ENCODE data around the gene SZT2.
"Not testable (repeated sequence)": the region's sequence is repeated elsewhere in the genome, so short reads cannot be mapped to it uniquely, and the experiment has no call there.

The SZT2 gene

DNA sequence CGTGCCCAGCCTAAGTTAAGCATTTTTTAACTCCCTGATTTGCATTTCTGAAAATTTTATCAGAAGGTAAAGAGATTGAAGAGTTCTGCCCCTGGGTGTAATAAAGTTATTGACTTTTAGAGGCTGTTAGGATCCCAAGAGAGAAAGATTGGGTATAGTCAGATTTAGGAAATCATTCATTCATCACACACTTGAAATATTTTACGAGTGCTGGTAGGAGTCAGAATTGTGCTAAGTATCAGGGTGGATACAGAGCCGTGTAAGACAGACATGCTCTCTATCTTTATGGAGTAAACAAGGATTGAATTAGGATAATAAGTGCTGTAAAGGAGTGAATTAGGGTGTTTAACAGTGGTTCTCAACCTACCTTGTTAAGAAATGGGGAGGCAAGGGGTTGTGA is 3.0 kb downstream of the SZT2 start:
- DNase-seq = no peak

- DNase-seq = no peak
These were observed 5.8 kb downstream of the SZT2 start for GRCh38 chr1:43395523-43395922.

- no peak for DNase-seq
These were observed 6.4 kb downstream of the SZT2 start for GRCh38 chr1:43396059-43396458.

GRCh38 chr1:43398227-43398626 is 8.5 kb downstream of the SZT2 start:
- no peak for DNase-seq

GRCh38 chr1:43400441-43400840 is 10.7 kb downstream of the SZT2 start:
- not testable (repeated sequence) for DNase-seq

DNA sequence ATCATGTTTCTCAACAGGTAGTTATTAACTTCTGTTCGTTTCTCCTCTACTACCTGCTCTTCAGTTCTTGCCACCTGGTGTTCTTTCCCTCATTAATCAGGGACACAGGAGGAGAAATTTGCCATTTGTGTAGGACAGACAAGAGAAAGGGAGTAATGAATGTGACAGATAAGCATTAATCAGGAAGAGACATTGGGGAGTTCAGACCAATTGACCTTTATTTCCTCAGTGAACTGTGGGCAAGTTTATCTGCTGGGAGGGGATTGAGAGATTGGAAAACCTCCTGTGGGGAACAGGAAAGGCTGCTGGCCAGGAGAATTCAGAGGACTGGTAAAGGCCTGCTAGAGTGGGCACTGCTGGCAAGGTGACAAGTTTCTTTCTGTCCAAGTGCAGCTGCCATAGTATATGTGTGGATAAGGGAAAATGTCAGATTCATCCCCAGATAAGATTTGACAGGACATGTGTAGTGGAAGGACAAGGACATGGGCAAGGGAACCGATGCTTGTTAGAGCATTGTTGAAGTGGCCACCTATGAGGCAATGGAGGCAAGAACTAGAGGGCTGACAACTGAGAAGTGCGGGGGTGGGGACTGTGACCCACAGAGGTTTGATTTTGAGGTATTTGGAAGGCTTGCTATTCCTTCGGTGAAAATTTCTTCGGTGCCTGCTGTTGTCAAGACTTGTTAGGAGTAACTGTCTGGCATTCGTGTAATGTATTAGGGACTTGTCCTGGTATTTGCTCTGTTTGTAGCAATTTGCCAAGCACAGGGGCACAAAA is 12.6 kb downstream of the SZT2 start:
- no peak for DNase-seq

DNA sequence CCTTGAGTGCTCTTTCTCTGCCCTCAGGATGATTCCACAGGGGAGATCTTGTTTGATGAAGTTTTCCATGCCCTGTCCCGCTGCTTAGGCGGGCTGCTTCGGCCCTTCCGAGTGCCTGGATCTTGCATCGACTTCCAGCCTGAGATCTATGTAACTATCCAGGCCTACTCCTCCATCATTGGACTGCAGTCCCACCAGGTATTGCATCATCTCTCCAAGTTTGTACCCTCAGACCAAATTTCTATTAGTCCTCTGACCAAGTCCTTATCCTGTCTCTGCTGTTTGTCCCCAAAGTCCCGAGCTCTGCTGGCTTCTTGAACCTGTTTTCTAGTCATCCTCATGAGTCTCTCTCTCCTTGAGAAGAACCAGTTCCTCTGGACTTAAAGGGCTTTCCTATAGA is 14.7 kb downstream of the SZT2 start:
- no peak for DNase-seq

- no peak for DNase-seq
These were observed 15.6 kb downstream of the SZT2 start for GRCh38 chr1:43405219-43405875.

GRCh38 chr1:43405876-43406234 is 16.2 kb downstream of the SZT2 start:
- no peak for DNase-seq

- no peak for DNase-seq
These were observed 20.9 kb downstream of the SZT2 start for GRCh38 chr1:43410571-43410970.

DNA sequence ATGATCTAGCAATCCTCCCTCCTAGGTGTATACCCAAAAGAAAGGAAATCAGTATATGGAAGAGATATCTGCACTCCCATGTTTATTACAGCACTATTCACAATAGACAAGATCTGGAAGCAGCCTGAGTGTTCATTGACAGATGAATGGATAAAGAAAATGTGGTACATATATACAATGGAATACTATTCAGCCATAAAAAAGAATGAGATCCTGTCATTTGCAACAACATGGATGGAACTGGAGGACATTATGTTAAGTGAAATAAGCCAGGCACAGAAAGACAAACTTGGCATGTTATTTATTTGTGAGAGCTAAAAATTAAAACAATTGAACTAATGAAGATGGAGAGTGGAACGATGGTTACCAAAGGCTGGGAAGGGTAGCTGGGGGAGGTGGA is 23.7 kb downstream of the SZT2 start:
- not testable (repeated sequence) for DNase-seq

DNA sequence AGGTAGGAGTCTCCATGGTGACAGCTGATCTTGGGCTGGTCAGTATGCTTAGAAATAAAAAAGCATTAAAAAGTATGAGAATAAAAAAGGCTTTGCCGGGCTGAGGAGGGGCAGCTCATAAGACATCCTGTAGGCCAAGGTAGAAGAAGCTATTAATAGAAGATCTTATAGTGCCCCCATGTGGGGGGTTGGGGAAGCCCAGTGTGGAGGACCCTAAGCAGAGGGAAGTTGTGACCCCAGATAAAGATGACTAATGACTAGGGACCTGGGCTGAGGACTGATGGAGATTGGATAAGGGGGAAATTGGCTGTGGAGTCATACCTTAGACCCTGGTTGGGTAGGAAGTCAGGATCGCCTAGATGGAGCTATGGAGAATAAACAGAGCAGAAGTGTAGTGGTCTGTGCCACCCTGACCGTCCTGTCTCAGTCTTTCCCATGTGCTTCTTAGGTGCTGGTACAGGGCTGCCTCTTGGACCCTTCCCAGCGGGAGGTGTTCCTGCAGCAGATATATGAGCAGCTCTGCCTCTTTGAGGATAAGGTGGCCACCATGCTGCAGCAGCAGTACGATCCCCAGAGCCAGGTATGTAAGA is 25.0 kb downstream of the SZT2 start:
- peak; percentile 56 for DNase-seq

GRCh38 chr1:43415901-43416300 is 26.2 kb downstream of the SZT2 start:
- no peak for DNase-seq

- no peak for DNase-seq
These were observed 29.2 kb downstream of the SZT2 start for GRCh38 chr1:43418858-43419257.

GRCh38 chr1:43419627-43420425 is 30.1 kb downstream of the SZT2 start:
- no peak for DNase-seq

GRCh38 chr1:43420874-43421273 is 31.2 kb downstream of the SZT2 start:
- no peak for DNase-seq

DNA sequence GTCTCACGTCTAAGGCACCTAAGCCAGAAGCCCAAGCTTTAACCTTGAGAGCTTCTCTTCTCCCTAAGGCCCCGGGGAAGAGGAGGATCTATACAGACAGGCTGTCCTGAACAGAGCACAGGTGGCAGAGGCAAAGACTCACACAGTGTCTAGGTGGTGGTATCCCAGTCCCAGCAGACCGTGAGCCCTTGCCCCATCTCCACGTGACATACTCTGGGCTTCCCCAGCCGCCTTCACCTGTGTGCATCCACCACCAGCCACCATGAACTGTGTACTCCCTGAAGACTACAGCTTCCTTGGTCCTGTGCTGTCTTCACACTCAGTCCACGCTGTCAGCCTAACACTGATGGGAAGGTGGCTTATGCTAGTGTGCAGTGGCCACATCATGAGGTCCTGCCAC is 31.7 kb downstream of the SZT2 start:
- DNase-seq = no peak

DNA sequence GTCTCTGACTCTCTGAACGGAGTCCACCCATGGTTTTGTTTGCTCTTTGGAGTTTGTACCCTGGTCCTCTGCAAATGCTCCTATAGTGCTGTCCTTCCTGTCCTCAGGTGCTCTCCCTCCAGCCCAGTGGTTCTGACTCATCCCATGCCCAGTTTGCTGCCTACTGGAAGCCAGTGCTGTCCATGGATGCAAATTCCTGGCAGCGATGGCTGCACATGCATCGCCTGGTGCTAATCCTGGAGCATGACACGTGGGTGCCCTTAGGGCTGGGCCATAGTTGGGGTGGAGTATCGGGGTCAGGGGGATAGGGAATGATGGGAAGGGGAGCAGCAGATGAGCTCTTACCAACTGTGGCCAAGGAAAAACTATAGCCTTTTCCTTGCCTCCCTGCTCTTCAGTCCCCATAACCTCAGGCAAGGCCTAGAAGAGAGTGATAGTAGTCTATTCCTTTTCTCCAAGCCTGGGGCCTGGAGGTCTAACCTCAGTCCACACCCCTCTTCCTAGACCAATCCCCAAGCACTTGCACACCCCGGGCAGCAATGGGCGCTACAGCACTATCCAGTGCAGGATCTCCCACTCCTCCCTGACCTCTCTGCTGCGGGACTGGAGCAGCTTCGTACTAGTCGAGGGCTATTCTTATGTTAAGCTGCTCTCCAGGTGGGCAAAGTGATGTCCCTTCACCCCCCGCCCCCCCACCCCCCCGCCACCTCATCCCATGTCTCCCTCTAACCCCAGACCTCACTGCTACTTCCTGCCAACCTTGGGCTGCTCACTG is 32.5 kb downstream of the SZT2 start:
- no peak for DNase-seq

- DNase-seq = no peak
These were observed 33.4 kb downstream of the SZT2 start for GRCh38 chr1:43422995-43423671.

DNA sequence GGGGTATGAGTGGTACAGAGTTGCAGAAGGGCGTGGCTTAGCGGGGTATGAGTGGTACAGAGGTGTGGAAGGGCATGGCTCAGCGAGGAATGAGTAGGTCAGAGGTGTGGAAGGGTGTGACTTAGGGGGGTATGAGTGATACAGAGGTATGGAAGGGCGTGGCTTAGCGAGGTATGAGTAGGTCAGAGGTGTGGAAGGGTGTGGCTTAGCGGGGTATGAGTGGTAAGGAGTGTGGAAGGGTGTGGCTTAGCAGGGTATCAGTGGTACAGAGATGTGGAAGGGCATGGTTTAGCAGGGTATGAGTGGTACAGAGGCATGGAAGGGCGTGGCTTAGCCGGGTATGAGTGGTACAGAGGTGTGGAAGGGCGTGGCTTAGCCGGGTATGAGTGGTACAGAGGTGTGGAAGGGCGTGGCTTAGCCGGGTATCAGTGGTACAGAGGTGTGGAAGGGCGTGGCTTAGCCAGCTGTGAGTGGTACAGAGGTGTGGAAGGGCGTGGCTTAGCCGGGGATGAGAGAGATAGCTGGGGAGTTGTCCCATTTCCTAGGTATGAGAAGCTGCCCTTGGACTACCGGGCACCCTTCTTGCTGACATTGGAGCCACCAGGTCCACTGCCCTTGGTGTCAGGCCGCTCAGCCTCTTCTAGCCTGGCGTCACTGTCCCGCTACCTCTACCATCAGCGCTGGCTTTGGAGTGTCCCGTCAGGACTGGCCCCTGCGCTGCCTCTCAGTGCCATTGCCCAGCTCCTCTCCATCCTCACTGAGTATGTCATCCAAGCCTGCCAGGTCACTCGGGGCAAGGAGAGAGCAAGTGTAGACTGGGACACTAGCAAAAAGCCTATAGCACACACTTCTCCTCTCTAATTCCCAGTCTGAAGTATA is 34.2 kb downstream of the SZT2 start:
- DNase-seq = no peak

DNA sequence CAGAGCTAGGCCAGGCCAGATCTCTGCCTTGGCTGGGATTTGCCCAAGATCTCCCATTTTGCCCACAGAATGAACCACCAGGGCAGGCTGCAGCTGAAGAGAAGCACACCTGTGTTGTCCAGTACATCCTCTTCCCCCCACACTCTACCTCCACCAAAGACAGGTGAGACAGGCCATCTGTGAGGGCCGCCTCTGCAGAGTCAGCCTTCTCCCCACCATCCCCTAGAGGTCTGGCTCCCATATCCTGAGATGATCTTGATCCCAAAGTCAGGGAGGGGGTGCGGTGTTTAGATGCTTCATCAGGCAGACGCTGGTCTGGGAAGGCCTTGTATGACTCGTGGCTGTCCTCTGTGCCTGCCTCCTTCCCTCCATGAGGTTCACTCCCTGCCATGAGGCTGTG is 35.3 kb downstream of the SZT2 start:
- DNase-seq = no peak
